Effector memory CD4-positive, alpha-beta T cell (primary cell): ENCODE measurements around the gene PDE4D.

Source experiments
- DNase-seq, 3 donors: peaks; one replicate each; pipeline ENCODE4 v3.0.0-alpha.2; 2020
- H3K27ac ChIP-seq: 2 replicates; pipeline ENCODE4 v1.7.0; 2013; ENCODE audit warnings: mild to moderate bottlenecking, low read length, moderate library complexity; ENCODE audit not compliant: insufficient read depth, poor library complexity, severe bottlenecking
- H3K27me3 ChIP-seq: replicated peaks from 2 replicates; pipeline ENCODE4 v1.7.0; 2013; ENCODE audit warnings: mild to moderate bottlenecking, low read length; ENCODE audit not compliant: insufficient read depth, control insufficient read depth, poor library complexity, severe bottlenecking
- H3K36me3 ChIP-seq: 2 replicates; pipeline ENCODE4 v1.7.0; 2013; ENCODE audit warnings: mild to moderate bottlenecking, low read length, moderate library complexity; ENCODE audit not compliant: control insufficient read depth, insufficient read depth
- H3K4me1 ChIP-seq: 2 replicates; pipeline ENCODE4 v1.7.0; 2013; ENCODE audit warnings: low read length, mild to moderate bottlenecking; ENCODE audit not compliant: control insufficient read depth, insufficient read depth, poor library complexity, severe bottlenecking
- H3K4me3 ChIP-seq: 2 replicates; pipeline ENCODE4 v1.7.0; 2013; ENCODE audit warnings: low read length, low read depth, mild to moderate bottlenecking; ENCODE audit not compliant: insufficient read depth, poor library complexity, severe bottlenecking
- H3K9me3 ChIP-seq: 2 replicates; pipeline ENCODE4 v1.7.0; 2013; ENCODE audit warnings: mild to moderate bottlenecking, low read length, moderate library complexity; ENCODE audit not compliant: control insufficient read depth

PDE4D gene

DNA sequence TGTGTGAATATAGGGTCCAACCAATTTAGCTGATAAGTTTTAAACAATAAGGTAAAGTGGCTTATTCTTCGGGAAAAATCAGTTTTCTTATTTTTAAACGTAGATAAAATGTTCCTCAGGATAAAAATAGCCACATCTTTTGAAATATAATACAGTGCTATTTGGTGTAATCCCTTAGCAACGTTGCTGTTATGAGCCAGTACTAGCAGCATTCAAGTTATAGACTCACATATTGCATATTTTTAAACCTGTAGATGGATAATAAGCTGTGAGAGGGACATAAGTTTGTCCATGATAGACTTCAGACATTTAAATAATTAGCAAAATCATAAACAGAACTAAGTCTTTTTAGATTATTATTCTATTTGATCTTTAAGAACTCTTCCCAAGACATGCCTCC lies 6.3 kb downstream of the PDE4D start:
- Histone ChIP-seq H3K9me3 (no peaks in the 10 kb centered on the region), H3K27me3 (no peaks in the 10 kb centered on the region), H3K4me3 (no peak overlapping the region), H3K4me1 (no peaks in the 10 kb centered on the region), H3K36me3 (no peaks in the 10 kb centered on the region), H3K27ac (no peak overlapping the region)
- no peak for DNase-seq

DNA sequence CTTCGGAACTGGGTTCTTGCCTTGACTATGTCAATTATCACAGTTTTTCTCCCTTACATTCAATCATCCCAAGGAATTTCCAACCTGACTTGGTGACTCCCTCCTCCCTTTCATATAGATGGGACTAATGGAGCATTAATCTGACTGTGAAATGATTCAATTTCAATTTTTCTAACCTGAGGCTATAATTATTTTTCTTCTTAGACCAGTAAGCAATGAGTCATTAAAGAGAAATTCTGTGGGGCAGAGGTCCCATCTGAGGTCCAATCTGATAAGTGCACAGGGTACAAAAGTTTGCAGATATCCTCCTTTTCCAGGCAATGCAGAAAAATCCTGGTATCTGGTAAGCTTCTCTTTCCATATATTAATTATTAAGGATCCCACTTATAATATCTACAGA lies 18.9 kb downstream of the PDE4D start:
- Histone ChIP-seq H3K36me3 (no peaks in the 10 kb centered on the region), H3K4me1 (no peaks in the 10 kb centered on the region), H3K9me3 (no peaks in the 10 kb centered on the region), H3K27ac (no peak overlapping the region), H3K4me3 (no peak overlapping the region), H3K27me3 (no peaks in the 10 kb centered on the region)
- DNase-seq: no peak

DNA sequence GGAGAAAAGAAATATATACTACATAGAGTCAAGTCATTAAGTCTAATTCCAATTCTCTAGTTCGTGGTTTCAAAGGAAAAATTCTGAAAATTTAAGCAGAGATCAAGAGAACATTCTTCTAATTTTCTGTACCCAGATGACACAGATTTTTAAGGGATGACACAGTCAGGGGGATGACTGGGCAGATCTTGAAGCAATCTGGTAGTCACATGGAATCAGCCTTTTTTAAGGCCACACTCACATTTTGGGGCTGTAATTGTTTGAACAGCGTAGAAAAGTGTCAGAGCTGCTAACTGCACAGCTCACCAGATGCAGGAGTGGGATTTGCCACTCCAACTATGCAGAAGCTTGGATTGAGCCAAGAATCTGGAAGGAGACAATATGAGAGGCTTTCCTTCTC lies 20.4 kb downstream of the PDE4D start:
- no peaks in the 10 kb centered on the region for H3K9me3 ChIP-seq
- H3K36me3 ChIP-seq: no peaks in the 10 kb centered on the region
- DNase-seq: no peak
- no peak overlapping the region for H3K4me3 ChIP-seq
- H3K27ac ChIP-seq: no peak overlapping the region
- no peaks in the 10 kb centered on the region for H3K27me3 ChIP-seq
- H3K4me1 ChIP-seq: no peaks in the 10 kb centered on the region

DNA sequence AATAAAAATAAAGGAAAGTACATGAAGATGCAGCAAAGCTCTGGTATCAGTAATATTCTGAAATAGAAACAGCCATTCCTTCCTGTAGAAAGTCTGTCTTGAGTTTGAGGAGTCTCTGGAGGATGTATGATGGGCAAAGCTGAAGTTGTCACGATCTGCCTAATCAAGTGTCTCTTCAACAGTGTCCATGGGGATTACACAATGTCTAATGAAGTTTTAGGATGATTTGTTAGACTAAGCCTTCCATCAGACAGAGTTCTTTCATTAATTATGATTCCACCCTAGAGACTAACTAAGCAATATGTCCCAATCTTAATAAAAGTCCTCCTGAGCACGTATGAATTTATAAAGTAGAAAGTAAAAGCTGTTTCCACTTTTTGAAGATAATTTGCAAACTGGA lies 26.9 kb downstream of the PDE4D start:
- H3K27me3 ChIP-seq: no peaks in the 10 kb centered on the region
- no peak overlapping the region for H3K27ac ChIP-seq
- no peak for DNase-seq

DNA sequence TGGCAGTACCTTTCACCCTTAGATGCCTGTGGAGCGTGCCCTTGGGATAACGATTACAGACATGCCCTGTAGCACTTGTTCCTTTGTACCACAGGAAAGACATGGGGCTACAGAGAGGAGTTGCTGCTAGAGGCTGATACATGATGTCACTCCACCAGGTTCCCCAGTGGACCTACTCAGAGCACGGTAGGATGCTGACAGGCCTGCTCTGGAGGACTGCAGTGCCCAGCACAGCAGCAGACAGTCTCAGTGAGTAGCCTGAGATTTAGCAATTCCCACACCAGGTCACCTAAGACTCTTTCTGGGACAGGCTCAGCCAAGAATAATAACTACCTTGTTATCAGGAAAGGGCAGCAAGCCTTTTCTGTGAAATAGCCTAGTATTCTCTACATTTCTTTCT lies 28.8 kb downstream of the PDE4D start:
- Histone ChIP-seq H3K27me3 (no peaks in the 10 kb centered on the region), H3K4me3 (no peak overlapping the region), H3K9me3 (no peaks in the 10 kb centered on the region), H3K4me1 (no peaks in the 10 kb centered on the region), H3K36me3 (no peaks in the 10 kb centered on the region), H3K27ac (no peak overlapping the region)
- DNase-seq: no peak

More for the DNA sequence above, 26.9 kb downstream of the PDE4D start:
- Histone ChIP-seq H3K4me1 (no peaks in the 10 kb centered on the region), H3K9me3 (no peaks in the 10 kb centered on the region), H3K36me3 (no peaks in the 10 kb centered on the region), H3K4me3 (no peak overlapping the region)

DNA sequence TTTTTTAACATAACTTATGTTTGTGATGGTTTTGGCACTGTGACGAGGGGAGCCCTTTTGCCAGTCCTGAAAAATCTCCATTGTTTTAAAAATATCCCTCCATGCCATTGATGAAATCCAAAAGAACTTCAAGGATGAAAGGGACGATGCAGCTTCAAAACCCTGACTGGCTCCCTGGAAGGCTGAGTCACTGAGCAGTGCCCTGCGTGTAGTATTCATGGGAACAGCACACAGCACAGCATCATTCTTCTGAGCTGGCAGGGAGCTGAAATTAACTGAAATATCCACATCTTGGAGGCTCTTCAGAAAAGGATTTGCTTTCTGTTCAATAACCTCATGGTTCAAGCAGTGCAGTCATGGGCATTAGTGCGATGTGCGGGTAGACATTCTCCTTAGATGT lies 29.7 kb downstream of the PDE4D start:
- H3K27me3 ChIP-seq: no peaks in the 10 kb centered on the region
- H3K36me3 ChIP-seq: no peaks in the 10 kb centered on the region
- no peak overlapping the region for H3K27ac ChIP-seq
- no peak for DNase-seq
- H3K4me1 ChIP-seq: no peaks in the 10 kb centered on the region
- no peaks in the 10 kb centered on the region for H3K9me3 ChIP-seq
- H3K4me3 ChIP-seq: no peak overlapping the region

DNA sequence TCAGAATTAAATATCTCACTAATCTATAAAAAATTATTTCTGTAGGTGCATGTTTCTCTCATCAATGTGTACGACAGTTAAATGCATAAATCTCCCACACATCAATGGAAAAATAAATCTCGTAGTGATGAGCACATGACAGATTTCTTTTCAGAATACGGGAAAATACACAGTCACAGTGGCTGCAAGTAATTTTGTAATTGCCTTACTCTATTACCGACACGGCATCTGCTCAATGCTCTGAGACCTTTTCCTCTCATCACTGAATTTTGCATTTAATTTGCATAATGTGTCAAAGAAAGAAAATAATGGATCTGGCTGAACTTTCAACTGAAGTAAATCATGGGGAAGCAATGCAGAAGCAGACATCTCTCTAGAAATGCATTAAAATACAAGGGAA lies 37.2 kb downstream of the PDE4D start:
- no peaks in the 10 kb centered on the region for H3K27me3 ChIP-seq
- H3K36me3 ChIP-seq: no peaks in the 10 kb centered on the region

DNA sequence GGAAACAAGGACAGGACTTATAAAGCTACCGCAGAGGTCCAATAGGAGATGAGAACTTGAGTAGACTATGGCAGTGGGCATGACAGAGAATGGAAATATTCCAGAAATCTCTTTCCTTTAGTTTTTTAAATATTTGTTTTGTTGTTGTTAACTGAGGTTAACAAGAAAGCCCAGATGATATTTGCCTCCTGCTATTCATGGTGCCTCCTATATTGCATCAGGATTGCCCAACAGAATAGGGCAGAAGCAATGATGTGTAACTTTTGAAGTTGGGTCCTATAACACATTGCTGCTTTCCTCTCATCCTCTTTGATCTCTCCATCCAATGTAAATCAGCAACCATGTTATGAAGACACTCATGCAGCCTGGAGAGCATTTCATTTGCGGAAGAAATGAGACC lies 42.8 kb downstream of the PDE4D start:
- H3K4me3 ChIP-seq: no peak overlapping the region
- H3K9me3 ChIP-seq: no peaks in the 10 kb centered on the region
- no peak overlapping the region for H3K27ac ChIP-seq
- H3K4me1 ChIP-seq: no peaks in the 10 kb centered on the region
- H3K27me3 ChIP-seq: no peaks in the 10 kb centered on the region
- H3K36me3 ChIP-seq: no peaks in the 10 kb centered on the region
- no peak for DNase-seq

More for the DNA sequence above, 37.2 kb downstream of the PDE4D start:
- Histone ChIP-seq H3K4me1 (no peaks in the 10 kb centered on the region), H3K9me3 (no peaks in the 10 kb centered on the region), H3K27ac (no peak overlapping the region), H3K4me3 (no peak overlapping the region)
- no peak for DNase-seq

DNA sequence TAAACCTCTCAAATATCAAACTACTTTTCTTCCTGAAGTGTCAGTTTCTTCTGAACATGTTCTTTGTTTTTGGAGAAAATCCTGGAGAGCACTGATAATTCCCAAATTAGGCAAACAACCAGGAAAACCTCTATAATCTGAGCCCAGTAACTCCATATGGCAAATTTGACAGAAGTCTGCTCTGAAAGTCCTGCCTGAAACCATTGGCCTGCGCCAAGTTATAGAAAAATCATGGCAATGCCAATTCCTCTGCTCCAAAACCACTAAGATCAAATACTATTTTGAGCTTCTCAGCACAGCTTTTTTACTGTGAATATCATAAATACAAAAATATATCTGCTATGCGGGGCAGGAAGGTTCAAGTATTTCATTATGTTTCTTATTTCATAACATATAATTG lies 45.9 kb downstream of the PDE4D start:
- no peak for DNase-seq
- Histone ChIP-seq H3K4me1 (no peaks in the 10 kb centered on the region), H3K27me3 (no peaks in the 10 kb centered on the region), H3K27ac (no peak overlapping the region), H3K9me3 (no peaks in the 10 kb centered on the region), H3K4me3 (no peak overlapping the region), H3K36me3 (no peaks in the 10 kb centered on the region)

DNA sequence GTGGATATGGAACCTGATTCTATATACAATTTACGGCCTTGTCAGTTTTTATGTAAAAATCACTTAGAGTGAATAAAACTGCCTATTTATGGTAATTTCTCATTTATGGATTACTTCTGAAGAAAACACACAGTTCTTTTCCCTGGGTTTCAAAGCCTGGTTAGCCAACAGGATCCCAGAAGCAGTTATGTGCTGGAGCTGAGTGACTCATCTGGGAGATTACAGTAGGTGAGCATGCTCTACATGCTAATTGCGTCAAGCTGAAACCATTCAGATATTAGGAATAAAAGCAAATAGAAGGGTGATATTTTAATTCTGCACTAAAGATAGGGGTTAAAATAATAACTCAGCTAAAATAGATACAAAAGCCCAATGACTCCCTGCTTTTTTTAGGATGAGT lies 47.8 kb downstream of the PDE4D start:
- no peaks in the 10 kb centered on the region for H3K4me1 ChIP-seq
- H3K27ac ChIP-seq: no peak overlapping the region
- H3K9me3 ChIP-seq: no peaks in the 10 kb centered on the region
- no peaks in the 10 kb centered on the region for H3K27me3 ChIP-seq
- no peaks in the 10 kb centered on the region for H3K36me3 ChIP-seq
- no peak for DNase-seq
- H3K4me3 ChIP-seq: no peak overlapping the region
